ENCODE results near the gene FHIT.
"Not testable (repeated sequence)": the region's sequence is repeated elsewhere in the genome, so short reads cannot be mapped to it uniquely, and the experiment has no call there.

The FHIT gene

DNA sequence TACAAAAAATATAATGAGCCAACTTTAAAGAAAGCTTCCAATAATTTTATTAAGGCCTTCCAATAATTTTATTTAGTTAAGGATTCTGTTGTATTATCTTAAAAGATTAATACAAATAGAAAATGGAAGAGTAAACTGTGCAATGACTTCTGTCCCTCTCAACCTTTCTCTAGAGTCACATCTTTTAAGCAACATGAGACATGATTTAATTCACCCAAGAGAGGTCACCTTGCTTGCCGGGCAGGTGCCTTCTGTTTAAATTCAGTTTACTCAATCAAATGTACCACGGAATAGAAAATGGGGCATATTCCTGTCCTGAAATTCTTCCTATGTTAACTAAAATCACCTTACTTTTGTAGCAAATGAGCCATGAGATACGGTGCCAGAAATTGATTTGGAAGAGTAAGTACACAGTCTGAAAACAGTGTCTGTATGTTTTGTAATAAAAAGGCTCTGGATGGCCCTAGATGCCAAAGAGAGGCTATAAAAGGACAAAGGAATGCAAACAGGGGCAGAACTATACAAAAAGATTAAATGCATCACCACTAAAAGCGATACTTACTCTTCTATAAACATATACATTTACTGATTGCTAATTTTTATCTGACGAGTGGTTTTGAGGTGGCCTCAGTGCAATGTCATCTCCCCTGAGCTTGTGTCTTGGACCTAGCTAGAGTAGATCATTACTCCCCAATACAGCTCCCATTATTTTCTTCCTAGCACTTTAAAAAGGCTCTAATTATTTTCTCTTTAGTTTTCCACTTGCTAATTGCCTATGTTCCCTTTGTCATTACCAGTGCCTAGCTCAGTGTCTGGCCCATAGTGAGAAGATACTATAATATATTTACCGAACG lies 134.0 kb downstream of the FHIT start:
- DNase-seq (ENCODE audit: low spot score) (no peak), FAIRE-seq (no peak)

DNA sequence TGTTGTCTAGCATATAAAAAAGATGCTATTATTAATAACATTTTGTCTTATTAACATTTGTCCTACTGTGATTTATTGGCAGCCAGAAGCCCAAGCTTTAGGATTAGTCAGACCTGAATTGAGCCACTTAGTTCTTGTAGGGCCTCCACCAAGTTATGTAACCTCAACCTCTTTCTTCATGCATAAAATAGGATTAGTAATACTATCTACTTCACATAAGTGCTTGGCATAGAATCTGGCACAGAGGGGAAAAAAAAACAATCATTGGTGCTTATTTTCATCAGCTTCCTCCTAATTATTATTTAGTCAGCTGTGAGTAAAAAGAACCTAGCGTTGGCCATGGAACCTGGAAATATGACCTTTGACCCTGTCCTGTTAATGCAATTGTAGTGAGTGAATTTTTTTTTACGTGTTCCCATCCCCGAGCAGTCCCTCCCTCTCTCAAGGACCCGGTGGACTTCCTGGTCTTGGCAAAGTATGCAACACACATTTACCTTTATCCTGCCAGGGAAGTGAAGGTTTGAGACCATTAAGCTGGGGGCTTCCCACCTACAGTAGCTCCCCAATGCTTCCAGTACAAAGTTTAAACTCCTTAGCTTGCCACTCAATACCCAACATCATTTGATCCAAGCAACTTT lies 136.8 kb downstream of the FHIT start:
- FAIRE-seq (no peak), DNase-seq (ENCODE audit: low spot score) (no peak)

DNA sequence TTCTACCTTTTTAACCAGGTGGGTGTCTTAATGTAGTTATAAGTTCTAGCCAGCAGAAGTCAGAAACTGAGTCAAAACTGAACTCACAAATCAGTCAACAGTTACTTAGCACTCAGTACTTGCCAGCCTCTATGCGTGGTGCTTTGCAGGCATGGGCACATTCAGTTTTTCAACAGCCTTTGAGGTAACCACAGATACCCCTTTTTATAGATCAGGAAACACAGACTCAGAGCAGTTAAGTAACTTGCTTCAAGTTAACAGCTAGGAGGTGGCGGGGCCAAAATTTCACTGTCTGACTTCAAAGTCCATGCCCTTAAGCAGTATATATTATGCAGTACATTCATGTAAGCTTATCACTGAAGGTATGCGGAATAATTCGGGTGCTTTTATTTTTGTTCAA lies 139.4 kb downstream of the FHIT start:
- no peak for DNase-seq (ENCODE audit: low spot score)
- FAIRE-seq = no peak

DNA sequence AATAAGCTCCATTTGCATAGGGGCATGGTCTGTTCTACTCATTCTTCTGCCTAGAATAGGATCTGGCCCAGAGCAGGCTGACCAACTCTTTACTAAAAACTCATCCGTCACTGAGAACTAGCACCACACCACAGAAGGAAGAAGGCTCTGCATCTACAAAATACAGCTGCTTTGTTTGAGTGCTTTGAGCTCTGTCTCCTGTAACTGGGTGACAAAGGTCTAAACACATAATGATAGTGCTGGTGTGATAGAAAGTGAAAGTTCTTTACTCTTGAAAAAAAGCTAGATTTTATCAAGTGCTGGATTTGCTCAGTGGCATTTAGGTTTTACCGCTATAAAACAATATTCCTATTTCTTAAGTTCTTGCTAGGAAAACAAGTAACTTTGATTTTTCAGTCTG lies 140.7 kb downstream of the FHIT start:
- no peak for FAIRE-seq

DNA sequence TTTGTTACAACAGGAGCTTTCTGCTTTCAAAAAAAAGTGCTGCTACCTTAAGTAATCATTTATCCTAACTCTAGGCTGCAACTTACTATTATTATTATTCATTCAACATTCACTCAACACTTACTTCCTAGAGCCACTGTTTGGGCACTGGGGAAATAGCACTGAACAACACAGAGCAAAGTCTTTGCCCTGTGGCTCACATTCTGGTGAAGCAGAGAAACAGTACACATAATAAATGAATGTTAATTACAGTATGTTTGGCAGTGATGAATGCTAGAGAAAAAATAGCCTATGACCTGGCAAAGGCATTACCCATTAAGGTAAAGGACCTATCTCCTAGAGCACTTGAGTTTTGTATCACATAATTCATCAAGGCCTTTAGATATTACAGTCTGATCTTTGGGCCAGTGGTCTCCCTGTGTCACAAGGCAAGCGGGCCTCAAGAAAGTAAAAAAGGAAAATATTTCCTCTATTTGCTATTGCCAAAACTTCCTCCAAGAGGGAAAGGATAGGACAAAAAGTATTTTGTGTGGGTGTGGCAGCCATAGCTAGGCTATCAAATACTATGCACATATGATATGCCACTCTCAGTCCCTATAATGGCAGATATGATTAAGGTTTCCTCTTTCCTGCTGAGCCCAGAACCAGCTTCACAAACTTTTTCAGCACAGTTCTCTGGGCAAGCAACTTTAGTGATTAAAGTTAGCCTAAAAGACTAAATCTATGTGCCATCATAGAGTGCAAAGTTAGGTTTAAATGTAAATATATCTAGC lies 142.8 kb downstream of the FHIT start:
- DNase-seq (ENCODE audit: low spot score) (no peak), FAIRE-seq (no peak)

More for the DNA sequence above, 140.7 kb downstream of the FHIT start:
- DNase-seq (ENCODE audit: low spot score) = no peak

DNA sequence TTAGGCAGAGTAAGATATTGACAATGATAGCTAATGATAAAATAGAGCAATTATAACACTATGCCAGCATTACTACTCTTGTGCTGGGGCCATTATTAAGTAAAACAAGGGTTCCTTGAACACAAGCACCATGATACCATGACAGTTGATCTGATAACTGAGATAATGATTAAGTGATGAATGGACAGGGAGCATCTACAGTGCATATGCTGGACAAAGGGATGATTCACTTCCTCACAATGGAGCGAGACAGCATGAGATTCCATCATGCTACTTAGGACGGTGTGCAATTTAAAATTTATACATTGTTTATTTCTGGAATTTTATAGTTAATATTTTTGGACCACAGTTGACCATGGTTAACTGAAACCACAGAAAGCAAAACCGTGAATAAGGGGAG lies 156.6 kb downstream of the FHIT start:
- FAIRE-seq = peak; percentile 47
- DNase-seq (ENCODE audit: low spot score) = peak; percentile 19

DNA sequence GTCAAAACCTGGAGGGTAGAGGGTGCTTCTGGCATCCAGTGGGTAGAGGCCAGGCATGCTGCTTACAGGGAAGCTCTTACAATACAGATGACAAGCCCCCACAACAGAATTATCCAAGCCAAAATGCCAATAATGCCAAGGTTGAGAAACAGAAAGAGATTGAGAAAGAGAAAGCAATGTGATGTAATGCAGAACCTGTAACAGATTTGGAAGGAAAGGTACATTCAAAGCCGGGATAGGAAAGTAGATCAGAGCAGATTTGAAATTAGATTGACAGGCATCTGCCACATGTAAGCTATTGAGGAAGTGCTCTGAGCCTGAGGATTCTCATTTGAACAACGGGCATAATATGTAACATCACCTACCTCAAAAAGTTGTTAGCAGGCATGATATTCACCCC lies 157.9 kb downstream of the FHIT start:
- DNase-seq (ENCODE audit: low spot score) (no peak), FAIRE-seq (no peak)

DNA sequence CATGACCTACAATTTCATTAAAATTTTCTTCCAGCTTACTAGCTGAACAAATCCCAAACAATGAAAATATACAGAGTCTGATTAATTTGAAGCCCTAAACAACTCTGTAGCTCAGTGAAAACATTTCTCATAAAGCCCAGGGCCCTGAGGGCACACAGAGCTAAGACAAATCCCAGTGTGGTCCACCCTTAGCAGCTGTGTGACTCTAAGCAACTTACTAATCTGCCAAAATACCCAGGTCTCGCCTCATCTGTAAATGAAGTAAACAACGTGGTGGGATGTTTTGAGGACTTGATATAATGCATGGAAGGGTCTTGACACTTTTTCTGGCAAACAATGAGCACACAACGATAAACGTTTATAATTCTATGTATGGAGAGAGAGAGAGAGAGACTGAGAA lies 158.4 kb downstream of the FHIT start:
- no peak for DNase-seq (ENCODE audit: low spot score)
- no peak for FAIRE-seq

DNA sequence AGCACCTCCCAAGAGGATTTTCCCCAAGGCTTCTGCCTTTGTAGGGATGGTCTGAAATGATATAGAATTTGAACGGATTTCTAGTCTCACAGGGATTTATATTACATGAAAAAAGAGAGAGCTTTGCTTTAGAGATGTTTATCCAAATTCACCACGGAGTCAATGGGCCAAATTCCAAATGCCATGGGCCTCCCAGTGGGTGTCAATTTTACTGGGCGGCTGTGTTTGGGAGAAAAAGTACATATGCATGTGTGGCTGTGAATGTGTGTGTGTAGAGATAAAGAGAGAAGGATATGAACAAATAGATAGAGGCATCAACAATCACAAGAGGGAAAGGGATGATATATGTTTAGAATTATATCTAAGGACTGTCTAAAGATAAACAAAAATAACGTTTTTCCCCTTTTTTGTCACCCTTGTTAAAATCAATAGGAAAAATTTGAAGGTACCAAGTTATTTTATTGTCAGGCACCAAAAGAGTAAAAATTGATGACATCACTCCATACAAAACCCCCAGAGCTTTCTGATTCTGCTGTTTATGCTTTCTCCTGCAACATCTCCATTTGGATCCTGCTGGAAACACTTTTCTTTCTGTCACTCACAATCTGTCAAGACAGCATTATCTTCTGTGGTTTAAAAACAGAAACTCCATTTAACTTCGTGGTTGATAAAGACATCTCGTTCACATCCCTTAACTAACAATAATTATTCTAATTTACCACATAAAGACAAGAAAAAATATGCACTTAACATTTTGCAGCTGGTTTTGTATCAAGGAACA lies 160.7 kb downstream of the FHIT start:
- DNase-seq (ENCODE audit: low spot score) (no peak), FAIRE-seq (no peak)

DNA sequence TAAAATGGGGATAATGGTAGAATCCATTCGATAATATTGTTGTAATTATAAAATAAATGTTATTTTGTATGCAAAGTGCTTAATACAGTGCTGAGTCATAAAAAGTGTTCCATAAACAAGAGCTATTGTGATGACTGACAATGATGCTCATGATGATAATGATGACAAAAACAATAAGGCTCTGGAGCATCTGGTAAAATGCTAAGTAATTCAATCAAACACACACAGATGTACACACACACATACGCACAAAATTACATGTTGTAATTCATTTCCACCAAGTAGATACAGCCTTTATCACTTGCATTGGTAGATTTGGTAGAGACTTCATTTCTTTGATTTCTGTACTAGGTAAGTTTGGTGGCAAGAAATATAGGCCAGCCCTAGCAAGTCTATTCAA lies 163.8 kb downstream of the FHIT start:
- no peak for FAIRE-seq
- no peak for DNase-seq (ENCODE audit: low spot score)

DNA sequence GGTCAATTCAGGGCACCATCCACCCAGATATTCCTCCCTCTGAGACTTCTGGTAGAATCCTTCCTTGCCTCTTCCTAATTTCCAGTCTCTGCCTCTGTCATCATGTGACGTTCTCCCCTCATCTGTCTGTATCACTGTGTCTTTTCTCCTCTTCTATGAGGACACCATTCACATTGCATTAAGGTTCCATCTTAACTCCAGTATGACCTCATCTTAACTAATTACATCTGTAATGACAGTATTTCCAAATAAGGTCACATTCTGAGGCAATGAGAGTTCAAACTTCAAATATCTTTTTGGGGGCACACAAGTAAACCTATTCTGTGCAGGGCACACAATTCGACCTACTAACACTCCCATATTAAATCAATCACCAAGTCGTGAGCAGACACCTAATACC lies 169.7 kb downstream of the FHIT start:
- FAIRE-seq = no peak
- DNase-seq (ENCODE audit: low spot score) = no peak

DNA sequence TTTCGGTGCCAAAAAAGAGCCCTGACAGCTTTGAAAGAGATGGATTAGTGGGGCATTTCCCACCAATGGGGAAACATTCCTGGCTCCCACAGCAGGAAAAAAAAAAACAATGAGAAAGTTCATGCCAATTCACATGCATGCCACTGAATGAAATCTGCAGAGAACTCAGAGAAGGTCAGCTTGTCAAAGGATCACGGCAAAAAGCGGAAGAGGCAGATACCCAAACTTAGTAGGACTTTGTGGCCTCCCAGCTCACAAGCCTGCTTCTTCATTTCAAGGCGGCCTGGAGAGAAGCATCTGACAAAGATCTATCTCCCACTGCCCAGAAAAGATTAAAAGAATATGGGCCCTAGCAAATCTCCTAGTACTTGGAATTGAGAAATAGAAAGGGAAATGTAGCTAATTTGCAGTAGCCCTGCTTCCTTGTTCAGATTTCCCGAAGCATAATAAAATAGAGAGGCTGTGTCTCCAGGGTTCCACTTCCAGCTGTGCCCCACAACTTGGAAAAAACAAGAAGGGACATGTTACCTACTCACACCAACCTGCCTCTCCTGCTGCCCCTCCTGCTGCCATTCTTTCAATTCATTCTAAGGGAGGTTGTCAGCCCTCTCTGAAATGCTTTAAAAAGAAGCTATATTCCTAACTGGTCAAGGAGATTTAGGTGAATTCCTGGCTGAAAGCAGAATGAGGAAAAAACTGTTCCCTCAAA lies 170.4 kb downstream of the FHIT start:
- DNase-seq (ENCODE audit: low spot score) (no peak), FAIRE-seq (no peak)

DNA sequence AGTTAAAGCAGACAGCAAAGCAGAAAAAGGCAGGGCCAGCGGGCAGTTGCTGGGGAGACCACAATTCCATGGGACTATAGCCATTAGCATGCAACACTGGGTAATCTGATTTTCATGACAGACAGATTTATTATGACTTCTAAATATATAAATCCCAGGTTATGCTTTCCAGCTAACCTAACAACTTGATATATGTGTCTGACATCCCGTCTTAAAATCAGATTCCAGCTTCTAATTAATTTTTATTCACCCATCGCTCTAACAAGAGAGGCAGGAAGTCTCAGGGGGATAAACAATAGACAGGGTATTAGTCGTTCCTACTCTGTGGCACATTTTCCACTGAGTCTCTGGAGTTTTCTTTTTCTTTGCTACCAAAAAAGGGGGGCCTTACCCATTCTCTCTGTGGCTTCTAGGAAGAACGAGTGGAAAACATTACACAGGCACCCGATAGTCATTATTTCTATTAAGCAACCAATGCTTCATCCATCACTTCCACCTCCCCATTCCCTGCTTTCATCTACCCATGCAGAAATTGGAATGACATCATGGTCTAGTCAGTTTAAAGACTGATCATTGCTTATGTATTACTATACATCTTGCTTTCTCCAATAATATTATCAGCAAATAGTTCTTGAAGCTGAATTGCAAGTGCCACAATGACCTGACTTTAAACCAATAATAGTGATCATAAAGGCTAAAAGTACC lies 173.1 kb downstream of the FHIT start:
- DNase-seq (ENCODE audit: low spot score) = no peak
- FAIRE-seq = no peak

DNA sequence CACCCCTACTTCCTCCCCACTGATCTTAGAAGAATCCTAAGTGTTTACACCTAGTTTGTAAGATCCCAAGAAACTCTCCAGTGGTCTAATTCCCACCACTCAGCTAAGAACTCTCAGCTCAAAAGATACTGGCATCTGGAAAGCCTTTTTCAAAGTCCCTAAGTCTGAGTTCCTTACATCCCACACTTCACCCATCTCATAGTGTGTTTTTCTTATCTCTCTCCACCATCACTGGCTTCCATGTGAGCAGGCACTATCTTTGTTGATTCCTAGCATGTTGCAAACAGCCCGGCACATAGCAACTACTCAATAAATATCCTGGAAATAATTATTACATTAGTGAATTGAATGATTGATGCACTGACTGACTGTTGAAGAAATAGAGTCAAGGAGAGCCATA lies 173.7 kb downstream of the FHIT start:
- FAIRE-seq (no peak), DNase-seq (ENCODE audit: low spot score) (no peak)

DNA sequence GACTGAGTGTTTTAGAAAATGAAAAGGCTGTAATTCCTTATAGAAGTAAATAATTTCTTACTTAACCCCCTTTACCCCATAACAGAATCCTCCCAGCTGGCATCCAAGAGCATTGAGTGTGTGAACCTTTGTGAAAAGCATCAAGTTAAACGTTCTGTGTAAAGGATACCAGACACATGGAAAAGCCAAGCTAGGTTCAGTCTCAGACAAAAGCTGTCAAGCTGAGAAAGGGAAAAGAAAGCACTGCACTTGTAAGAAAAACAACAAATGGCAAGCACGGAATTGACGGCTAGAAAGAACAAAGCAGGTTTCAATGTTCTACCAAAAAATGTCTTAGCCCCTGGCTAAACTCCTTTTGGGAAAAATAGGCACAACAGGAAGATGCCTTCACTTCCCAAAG lies 176.5 kb downstream of the FHIT start:
- DNase-seq (ENCODE audit: low spot score) (no peak), FAIRE-seq (no peak)

DNA sequence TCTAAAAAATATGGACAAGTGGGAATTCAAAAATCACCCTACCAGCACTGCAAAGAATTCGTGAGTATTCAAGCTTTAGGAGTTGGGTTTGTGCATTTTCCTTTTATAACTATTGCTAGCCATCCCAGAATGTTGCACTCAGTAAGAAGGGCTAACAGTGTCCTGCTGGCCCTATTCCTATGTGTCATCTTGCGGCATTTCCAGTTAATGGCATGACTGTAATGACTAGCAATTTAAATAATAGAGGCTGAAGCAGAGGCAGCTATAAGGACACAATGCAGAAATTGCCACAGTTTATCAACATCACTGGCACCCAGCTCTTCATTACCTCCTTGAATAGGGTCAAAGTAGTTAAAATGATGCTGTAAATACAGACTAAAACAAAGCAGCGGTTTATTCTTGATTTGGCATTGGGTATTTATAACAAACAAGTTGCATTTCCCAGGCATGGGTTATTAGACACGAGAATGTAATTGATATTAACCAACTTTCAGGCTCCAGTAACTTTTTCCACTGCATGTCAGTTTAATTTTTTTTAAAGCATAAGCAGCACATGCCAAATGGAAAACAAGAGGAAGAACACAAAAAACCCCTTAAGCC lies 177.6 kb downstream of the FHIT start:
- no peak for FAIRE-seq
- no peak for DNase-seq (ENCODE audit: low spot score)

DNA sequence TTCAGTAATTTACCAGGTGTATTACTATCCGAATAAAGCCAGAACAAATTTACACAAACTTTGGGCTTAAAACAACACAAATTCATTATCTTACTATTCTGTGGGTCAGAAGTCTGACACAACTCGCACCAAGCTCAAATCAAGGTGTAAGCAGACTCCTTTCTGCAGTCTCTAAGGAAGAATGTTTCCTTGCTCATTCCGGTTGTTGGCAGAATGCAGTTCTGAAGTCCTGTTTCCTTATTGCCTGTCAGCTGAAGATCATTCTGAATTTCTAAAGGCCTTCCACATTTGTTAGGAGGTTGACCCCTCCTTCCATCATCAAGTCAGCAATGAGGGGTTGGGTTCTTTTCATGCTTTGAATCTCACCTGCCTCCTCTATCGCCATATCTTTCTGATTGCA lies 183.2 kb downstream of the FHIT start:
- FAIRE-seq = no peak
- no peak for DNase-seq (ENCODE audit: low spot score)

DNA sequence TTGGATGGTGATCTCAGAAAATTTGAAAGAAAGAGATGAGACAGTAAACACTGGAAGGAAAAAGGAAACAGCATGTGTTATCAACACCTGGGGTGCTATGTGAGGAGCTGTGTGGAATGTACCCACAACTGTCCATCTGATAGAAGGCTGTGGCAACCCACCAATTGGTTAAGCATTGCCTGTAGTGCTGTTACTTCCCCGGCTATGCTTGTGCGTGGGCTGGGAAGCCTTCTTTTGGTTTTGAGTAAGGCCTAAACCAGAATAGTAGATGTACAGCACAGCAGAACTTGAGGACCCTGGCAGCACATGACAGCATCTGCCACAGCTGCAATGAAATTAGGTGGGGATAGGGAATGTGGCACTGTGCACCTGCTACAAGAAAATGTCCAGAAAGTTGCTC lies 184.5 kb downstream of the FHIT start:
- DNase-seq (ENCODE audit: low spot score) (no peak), FAIRE-seq (no peak)

DNA sequence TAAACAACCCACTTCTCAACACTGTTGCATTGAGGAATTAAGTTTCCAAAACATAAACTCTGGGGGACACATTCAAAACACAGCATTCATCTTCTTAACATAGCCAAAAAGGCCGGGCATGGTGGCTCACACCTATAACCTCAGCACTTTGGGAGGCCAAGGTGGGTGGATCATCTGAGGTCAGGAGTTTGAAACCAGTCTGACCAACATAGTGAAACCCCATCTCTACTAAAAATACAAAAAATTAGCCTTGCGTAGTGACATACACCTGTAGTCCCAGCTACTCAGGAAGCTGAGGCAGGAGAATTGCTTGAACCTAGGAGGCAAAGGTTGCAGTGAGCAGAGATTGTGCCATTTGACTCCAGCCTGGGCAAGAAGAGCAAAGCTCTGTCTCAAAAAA lies 185.0 kb downstream of the FHIT start:
- not testable (repeated sequence) for FAIRE-seq; DNase-seq (ENCODE audit: low spot score)

DNA sequence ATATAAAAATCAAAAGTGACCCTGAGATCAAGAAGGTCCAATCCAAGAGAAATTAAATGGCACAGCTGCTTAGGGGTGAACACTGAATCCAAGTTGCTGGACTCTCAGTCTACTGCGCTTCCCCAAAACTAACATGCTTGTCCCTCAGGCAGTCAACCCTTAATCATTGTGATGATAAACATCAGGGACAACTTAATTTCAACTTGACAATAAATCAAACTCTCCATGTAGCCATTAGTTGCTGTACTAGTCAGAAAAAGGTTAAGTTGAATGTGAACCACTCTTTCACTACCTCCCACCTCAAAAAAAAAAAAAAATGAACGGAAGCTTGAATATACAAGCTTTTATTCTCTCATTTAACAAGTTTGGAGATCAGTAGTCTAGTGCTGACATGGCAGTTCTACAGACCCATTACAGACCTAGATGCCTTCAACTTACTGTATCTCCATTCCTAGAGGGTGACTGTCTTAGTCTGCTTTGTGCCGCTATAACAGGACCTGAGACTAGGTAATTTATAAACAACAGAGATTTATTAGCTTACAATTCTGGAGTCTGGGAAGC lies 185.7 kb downstream of the FHIT start:
- FAIRE-seq = no peak
- DNase-seq (ENCODE audit: low spot score) = no peak

Data from RCC 7860 (cell line).